Measurements from ENCODE around the gene FBLN2.
A peak's percentile ranks its signal among the peaks of the same experiment; 100 is the strongest.

FBLN2 gene

DNA sequence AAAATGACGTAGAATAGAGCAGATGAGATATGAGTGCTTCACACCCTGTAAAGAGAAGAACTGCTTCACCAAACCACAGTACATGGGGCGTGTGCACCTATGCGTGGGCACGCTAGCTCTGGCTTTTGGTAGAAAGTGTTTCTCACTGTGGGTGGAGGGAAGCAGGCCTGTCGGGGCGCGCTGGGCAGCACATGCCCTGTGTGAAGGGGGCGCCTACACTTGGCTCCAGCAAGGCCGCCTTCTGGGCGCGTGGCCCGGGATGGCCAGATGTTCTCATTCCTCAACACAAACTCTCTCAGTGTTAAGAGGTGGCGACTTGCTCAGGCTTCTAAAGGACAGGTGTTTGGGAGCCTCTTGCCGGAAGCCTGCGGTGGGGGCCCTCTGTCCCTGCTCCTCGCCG is 90.0 kb downstream of the FBLN2 start:
- DNase-seq (ENCODE audit: low read depth in 2 of 3, low spot score in 2 of 3), result no peak

DNA sequence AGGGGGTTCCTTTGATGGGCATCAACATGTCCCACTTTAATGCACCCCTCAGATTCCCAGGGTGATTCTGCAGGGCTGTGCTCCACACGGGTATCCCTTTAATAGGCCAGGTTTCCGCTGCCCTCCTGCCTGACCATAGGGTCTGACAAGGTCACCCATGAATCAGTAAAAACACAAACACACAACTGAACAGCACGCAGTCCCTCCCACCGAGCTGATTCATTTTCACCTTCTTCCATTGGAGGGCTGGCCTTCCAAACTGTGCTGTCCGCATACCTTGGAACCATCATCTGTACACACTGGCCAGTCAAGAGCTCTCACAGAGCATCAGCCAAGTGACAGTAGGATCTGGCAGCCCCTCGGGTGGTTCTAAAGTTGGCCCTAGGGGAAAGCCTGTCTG is 93.7 kb downstream of the FBLN2 start:
- no peak for DNase-seq (ENCODE audit: low read depth in 2 of 3, low spot score in 2 of 3)

DNA sequence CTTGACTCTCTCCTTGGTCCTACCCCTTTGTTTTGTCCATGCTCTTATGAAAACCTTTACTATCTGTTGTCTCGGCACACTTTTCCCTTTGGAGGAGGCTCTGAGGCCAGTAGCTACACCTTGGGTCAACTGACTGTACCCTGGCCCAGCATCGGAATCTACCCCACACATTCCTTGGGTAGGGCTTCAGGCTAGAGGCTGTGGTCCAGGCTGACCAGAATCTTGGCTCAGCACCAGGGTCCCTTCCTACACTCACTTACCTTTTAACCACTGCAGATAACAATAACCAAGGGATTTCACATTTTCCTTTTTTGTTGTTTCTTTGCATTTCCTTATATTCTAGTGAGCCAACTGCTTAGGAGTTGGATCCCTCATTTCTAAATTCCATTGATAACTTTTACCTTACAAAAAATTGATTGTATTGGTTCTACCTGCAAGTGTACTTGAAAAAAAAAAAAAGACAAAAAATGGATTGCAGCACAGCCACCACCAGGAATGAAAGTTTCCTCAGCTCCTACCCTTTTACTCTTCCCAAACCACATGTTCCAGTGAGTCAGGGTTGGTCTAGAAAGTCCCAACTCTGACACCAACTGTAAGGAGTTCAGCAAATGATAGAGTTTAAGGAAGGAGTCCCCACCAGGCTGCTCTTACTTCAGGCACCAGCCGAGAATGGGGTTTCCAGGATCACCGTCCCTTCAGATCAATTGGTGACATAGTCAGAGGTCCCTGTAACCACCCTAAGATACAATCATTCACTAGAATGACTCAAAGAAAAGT is 95.6 kb downstream of the FBLN2 start:
- no peak for DNase-seq (ENCODE audit: low read depth in 2 of 3, low spot score in 2 of 3)

DNA sequence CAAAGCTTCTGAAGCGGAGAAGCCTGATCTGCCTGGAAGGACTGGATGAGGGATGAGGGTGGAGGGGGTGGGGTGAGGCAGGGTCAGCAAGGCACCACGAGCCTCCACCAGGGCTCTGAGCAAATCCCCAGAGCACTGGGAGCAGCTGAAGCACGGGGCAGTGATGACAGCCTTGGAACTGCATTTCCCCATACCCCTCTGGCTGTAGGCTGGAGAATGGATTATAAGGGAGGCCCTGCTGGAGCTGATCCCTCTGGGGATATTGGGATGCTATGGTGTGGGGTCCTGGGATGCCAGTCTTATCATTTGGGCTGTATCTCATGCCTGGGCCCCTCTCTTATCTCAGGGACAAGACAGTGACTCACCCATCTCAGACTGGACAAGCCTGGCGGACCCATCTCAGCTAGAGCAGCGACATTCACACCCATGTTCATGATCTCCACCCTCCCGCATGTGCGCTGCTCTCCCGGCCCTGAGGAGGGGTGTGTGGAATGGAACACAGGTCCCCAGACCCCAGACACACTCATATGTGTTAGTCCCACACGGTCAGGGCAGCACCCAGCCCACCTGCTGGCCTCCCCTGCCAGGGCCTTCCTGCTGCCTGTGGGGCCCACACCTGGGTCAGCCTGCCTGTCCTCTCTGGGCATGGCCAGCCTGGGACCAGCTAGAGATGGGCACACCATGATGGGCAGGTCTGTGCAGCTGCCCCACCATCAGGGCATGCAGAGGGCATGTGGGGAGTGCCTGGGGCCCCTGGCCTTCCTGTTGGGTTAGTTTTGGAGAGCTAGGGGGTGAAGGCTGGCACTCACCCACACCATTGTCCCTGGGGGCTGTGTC is 97.1 kb downstream of the FBLN2 start:
- DNase-seq (ENCODE audit: low read depth in 2 of 3, low spot score in 2 of 3), result no peak

DNA sequence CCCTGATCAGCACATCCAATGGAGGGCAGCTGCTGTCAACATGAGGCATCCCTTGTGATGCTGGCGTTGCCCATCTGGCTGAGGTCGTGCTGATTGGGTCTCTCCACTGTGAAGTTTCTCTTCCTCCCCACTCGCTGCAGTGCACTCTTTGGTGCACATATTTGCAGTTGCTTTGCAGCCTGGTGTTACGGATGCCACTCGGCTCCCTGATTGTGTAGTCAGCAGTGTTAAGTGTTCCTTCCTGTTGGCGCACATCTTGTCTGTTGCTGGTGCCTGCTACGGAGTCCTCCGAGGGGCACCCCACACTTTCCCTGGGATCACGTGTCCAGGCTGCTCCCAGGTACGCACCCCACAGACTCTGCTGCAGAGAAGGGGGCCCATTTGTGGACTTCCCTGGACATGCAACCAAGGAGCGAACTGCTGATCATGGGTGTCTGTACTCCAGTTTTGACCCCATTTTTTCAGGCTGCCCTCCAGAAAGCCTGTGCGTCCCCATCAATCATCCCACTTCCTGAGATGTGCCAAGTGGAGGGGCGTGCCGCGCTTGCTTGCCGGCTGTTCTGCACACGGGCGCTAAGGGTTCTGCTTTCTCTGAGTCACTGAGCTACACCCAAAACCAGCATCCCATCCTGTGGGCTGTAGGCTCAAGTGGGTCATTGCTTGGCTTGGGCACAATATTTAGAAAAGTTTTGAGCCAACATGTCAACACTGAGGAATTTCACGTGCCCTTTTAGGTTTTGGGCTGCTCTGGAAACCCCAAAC is 98.6 kb downstream of the FBLN2 start:
- no peak for DNase-seq (ENCODE audit: low read depth in 2 of 3, low spot score in 2 of 3)

DNA sequence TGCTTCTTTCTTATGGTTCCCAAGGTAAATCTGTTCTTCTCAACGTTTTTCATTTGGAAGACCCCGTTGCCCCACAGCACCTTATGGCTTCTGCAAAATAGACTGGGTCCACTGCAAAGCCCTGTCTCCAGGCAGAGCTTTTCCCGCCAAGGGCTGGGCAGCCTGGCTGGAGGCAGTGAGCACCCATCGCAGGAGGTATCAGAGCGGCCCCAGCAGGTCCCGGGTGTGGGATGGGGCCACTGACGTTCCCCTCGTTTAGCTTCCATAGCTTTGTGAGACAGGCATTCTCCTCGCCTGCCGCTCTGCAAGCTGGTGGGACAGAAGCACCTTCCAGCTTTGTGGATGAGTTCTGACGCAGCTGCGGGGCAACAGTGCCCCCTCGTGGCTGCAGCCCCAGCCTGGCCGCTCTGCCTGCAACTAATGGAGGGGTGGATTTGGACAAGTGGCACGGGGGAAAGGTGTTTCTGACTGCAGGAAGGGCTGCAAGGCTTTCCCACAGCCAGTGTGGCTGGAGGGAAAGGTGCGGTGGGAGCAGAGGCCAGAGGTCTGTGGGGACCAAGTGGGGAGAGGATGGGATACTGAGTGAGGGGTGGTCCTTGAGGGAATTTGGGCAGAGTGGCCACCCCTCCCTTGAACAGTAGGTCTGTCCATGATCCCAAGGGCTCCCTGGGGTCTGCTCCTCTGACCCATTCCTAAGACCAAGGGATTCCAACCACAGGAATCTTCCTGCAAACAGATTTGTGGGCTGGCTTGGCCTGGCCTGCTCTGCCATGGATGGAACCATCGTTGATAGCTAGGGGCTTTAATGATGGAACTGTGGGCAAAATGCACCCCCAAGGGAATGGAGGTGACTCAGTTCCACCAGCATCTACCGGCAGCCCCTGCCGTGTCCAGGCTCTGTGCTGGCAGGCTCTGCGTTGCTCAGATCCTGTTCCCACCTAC is 99.4 kb downstream of the FBLN2 start:
- peak; percentile 55 to 76 (median 67) for DNase-seq (ENCODE audit: low read depth in 2 of 3, low spot score in 2 of 3)

DNA sequence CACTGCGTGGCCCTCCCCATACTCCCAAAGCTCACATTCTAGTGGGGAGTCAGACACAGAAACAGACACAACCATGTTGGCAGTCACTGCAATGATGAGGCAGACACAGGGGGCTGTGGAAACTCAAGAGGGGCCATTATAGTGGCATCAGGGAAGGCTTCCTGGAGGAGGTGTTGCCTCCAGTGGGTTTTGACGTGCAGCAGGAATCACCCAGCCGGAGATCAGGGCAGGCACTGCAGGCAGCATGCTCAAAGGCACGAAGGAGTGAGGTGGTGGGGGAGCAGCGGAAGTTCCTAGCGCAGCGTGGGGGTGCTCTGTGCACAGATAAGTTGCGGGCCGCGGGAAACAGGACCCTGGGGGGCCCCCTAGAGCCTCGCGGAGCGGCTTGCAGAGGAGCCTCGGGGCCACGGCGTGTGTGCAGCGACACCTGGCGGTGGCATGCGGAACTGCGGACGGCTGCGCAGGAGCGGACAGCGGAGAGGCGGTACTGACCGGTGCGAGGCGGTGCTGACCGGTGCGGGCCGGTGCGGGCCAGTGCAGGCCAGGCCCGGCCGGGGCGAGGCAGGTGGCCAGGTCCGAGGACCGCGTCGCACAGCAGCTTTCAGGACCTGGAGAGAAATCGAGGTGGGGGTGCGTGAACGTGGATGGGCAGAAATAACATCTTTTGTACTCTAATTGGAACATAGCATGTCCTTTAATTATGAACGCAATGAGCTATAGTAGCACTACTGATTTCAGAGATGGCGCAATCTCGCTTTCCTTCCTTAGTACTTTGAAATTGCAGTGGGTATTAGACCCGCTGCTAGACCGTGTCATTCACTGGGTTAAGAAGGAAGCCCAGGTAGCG is 101.5 kb downstream of the FBLN2 start:
- DNase-seq (ENCODE audit: low read depth in 2 of 3, low spot score in 2 of 3), result peak; percentile 58 to 81 (median 79)

DNA sequence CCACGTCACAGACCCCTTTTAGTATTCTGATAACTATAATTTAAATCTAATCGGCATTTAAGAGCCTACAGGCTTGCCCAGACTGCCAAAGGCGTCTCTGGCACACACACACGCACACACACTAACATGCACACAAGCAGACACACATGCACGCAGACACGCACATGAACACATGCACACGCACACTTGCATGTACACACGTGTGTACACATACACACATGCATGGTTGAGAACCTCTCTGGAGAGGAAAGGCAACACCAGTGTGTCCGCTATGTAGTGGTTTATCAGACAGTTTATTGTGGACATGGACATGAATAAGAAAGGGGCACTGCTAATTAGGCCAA is 102.1 kb downstream of the FBLN2 start:
- DNase-seq (ENCODE audit: low read depth in 2 of 3, low spot score in 2 of 3), result no peak

DNA sequence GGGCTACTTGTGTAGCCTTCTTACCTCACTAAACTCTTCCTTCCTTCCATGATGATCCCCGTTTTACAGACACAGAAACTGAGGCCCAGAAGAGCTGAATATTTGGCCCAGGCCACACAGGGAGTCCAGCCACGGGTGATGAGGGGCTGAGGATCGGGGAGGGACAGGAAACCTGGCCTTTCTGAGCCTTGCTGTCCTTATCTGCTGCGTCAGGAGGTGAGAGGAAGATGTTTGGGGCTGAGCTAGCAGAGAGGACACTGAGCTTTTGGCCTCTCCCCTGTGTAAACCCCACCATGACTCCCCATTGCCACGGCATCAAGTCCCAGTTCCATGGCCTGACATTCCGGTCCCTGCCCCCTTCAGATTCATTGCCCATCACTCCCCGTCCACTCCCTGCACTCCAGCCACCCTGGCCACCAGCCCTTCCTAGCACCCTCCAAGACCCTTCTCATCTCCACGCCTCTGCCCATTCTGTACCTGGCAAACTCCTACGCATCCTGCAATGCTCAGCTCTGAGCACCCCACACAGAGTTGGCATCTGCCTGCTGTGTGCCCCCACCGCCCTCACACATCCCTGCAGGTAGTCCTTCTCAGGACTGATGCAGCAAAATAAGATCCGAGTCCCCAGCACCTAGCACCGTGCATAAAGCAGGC is 103.0 kb downstream of the FBLN2 start:
- no peak for DNase-seq (ENCODE audit: low read depth in 2 of 3, low spot score in 2 of 3)

DNA sequence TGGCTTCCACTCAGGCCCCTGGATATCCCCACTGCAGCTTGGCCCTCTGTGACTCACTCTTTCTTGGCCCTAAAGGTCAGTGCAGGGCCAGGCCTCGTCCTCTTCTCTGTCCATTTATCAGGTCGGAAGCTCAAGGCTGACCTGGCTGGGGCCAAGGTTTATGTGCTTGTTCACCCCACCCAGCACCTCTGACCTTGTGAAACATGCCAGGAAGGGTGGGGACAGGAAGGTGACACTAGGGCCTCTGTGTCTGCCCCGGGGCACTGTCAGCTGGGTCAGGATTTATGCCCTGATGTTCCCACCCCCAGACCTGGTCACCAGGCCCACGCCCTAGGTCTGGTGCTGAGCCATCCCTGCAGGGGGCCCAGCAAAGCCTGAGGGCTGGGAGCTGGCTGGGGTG is 103.8 kb downstream of the FBLN2 start:
- no peak for DNase-seq (ENCODE audit: low read depth in 2 of 3, low spot score in 2 of 3)

DNA sequence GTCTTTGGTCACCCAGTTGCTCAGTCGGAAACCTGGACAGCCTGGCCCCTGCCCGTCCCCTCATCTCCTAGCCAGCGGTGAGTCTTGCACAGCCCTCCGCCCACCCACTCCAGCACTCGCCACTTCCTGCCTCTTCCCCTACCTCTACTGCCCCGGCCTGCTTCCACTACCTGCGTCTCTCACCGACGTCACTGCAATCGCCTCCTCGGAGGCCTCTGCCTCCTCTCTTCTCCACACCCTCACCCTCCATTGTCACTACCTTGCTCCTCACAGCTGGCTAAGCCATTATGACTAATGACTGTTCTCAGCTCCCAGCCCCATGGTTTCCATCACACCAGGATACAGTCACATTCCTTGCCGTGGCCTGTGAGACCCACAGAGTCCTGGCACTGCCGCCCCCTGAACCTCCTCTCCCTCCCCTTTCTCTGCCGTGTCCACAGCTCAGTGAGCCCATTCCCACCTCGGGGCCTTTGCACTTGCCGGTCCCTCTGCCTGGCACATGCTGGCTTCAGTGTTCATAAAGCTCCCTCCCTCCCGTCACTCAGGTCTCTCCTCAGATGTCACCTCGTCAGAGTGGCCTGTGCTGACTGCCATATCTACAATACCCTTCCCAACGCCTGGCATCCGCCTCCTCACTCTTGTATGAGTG is 104.8 kb downstream of the FBLN2 start:
- DNase-seq (ENCODE audit: low read depth in 2 of 3, low spot score in 2 of 3), result no peak

DNA sequence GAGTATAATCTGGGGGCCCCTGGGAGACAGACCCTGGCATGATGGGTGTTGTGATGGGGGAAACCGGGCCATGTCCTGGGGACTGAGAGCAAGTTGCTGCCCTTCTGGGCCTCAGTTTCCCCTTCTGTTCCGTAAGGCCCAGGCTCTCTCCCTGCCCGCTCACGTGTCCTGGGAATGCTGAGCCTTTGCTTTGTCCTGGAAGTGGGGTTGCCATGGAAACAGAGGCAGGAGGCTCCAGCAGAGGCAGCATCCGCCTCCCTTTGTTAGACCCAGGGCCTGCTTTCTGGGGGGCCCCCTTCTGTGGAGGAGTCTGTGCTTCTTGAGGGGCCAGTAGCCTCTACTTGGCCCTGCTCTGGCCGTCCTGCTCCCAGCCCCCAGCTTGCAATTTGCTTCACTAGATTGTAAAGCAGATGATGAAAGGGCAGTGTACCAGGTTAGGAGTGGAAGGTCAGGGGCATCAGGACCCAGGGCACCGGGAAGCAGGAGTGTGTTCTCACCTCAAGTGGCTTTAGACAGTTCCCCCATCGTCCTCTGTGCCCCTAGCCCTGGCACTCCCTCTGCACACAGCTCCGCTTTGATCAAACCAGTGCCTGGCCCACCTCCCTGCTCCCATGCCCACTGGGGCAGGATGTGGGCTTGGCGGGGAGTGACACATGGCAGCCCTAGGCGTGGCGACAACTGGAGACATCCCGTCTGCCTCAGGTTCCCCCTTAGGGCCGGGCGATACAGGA is 105.6 kb downstream of the FBLN2 start:
- no peak for DNase-seq (ENCODE audit: low read depth in 2 of 3, low spot score in 2 of 3)

DNA sequence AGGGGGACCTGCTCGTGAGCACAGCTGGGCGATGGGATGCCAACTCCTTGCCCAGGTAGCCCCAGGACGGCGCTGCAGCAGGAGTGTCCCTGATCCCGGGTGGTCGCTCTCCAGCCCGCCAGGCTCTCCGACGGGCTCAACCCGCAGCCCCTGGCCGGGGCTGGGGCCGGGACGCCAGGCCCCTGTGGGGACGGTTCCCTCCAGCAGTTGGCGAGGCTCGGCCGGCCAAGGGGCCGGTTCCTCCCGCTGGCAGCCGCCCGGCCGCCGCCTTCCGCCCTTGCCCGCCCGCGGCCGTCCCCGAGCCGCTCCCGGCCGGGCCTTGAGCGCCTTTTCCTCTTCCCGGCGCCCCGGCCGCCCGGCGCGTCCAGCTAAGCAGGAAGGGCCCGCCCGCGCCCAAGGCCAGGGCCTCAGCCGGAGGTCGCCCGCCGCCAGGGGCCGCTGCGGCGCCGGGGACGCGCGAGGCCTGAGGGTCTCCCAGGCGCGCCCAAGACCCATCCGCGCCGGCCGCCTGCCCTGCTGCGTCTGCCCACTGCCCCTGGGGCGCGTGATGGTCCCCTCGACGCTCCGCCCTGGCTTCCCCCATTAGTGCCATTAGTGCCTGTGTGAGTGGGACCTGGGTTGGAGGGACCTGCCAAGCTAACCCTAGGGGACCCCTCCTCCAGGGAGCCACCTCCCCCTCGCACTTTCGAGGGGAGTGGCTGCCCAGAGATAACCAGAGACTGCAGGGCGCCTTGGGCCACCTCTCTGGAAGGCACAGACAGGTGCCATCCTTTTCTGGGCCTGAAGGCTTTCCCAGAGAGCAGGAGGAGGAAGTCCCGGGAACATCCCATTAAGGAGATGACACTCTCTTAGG is 106.4 kb downstream of the FBLN2 start:
- no peak for DNase-seq (ENCODE audit: low read depth in 2 of 3, low spot score in 2 of 3)

DNA sequence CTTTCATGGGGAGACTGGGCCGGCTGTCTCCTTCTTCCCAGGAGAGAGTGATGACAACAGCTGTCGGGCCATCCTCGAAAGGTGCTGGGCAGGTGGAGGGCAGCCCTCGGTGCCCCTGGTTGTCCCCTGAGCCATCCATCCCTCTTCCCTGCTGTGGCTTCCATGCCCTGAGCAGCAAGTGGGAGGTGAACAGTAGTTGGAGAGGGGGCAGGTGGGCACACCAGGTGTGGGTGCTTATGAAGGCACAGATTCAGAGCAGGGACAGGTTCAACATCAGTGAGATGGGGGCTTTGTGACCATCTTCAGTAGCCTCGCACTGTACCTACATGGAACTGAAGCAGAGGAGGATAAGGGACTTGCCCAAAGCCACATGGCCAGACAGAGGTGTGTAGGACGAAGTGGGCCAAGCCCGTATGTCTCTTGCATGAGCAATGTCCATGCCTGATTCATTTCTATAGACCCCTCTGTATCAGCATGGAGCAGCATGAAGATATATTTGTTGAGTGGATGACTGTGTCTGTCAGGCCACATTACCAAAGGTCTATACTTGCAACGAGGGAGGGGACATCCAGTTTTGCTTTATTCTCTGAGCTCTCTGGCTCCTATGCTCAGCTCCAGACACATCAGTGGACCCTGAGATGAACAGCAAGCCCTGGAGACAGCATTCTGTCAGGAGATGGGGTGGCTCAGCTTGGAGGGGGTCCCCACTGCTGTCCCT is 107.8 kb downstream of the FBLN2 start:
- no peak for DNase-seq (ENCODE audit: low read depth in 2 of 3, low spot score in 2 of 3)

DNA sequence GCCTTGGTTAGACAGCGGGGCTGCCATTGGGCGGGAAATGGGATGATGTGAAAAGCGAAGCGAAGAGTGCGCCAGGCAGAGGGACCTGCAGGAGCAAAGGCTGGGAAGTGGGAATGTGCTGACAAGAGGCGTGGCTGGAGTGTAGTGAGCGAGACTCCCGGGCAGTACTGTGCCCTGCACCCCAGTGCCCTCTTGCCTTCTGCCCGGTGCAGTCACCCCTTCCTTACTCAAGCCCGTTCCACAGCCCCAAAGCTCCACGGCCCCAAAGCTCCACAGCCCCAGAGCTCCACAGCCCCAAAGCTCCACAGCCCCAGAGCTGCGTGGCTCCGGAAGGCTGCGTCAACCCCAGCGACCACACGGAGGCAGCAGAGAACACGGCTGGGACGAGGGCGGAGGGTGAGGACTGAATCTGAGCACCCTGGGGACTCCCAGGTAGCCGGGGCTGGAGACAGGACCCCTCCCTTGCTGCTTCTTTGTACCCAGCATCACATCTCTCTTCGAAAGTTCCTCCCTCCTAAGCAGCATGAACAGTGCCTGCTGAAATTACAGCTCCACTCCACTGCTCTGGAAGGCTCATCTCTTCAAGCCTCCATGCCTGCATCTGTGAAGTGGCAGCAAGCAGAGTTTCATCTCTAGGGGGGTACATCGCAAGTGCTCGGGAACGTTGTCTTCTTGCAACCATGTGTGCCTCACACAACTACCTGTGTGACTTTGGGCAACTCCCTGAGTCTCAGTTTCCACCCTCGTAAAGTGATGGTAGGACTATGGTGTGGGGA is 108.9 kb downstream of the FBLN2 start:
- peak in 1 of 3 experiments; percentile 35 for DNase-seq (ENCODE audit: low read depth in 2 of 3, low spot score in 2 of 3)

DNA sequence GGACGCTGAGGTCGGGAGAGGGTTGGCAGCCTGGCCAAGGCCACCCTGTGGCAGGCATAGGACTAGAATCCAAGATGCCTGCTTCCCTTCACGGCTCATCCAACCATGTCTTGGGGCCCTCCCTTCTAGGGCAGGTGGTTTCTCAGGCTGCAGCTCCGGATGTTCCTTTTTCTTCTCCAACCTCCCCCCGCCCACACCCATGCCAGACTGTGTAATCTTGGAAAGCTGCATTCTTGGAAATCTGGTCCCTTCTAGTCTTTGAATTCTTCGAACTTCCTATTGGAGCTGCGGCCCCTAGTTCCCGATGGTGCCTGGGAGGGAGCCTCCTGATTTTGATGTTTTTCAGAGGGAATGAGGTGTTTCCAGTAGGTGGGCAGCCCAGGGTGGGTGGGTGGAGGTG is 109.8 kb downstream of the FBLN2 start:
- no peak for DNase-seq (ENCODE audit: low read depth in 2 of 3, low spot score in 2 of 3)
